OCI-LY3 (cell line): ENCODE data around the gene GRAMD2B.

Source experiments
- EZH2phosphoT487 ChIP-seq: fragments of 200-600 bp; shearing (Covaris generic); IDR thresholded peaks from 2 replicates; pipeline ENCODE4 v1.6.1; 2018; ENCODE audit warnings: antibody characterized with exemption, mixed run types, low read depth
- TF ChIP-seq, protein P1 (sequence below): fragments of 200-600, 300-600 bp; sonication (generic); IDR thresholded peaks from 2 replicates; pipeline ENCODE4 v1.5.1; 2014; ENCODE audit warnings: antibody characterized with exemption, low read length, low read depth

- TF ChIP-seq, protein P1, sequence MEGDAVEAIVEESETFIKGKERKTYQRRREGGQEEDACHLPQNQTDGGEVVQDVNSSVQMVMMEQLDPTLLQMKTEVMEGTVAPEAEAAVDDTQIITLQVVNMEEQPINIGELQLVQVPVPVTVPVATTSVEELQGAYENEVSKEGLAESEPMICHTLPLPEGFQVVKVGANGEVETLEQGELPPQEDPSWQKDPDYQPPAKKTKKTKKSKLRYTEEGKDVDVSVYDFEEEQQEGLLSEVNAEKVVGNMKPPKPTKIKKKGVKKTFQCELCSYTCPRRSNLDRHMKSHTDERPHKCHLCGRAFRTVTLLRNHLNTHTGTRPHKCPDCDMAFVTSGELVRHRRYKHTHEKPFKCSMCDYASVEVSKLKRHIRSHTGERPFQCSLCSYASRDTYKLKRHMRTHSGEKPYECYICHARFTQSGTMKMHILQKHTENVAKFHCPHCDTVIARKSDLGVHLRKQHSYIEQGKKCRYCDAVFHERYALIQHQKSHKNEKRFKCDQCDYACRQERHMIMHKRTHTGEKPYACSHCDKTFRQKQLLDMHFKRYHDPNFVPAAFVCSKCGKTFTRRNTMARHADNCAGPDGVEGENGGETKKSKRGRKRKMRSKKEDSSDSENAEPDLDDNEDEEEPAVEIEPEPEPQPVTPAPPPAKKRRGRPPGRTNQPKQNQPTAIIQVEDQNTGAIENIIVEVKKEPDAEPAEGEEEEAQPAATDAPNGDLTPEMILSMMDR, result no peak
- TF ChIP-seq EZH2phosphoT487, result no peak
Observed at GRCh38 chr5:126486332-126486731, 63.1 kb downstream of the GRAMD2B start.
